Natural killer cell (primary cell): Measurements from ENCODE around the gene KSR2. TPM values are rescaled to one million over a fixed set of nuclear protein-coding genes. Genes with fewer than 3 reads are reported as not detected.
A peak's percentile ranks its signal among the peaks of the same experiment; 100 is the strongest.

Experiments
- ATAC-seq, 3 donors: fragments of 150-1000 bp in 2 of 3; fragments of 200-7000 bp in 1 of 3; cut with Tn5 transposase; 1 replicate in 1 of 3; 2 replicates in 2 of 3; pipeline ENCODE4 v1.10.0; 2021; ENCODE audit warnings: mild to moderate bottlenecking in 2 of 3, moderate library complexity in 2 of 3
- DNase-seq, 2 donors: peaks; one replicate each; pipeline versions ENCODE4 v3.0.0 to v3.0.0-alpha.2; 2013 to 2021; ENCODE audit warnings: mixed read lengths in 1 of 2
- H3K27ac ChIP-seq: one replicate; pipeline ENCODE4 v1.5.1; 2013; ENCODE audit warnings: mild to moderate bottlenecking, low read length
- H3K27me3 ChIP-seq: one replicate; pipeline ENCODE4 v1.6.1; 2013; ENCODE audit warnings: low read length; ENCODE audit not compliant: control insufficient read depth, insufficient read depth
- H3K36me3 ChIP-seq: one replicate; pipeline ENCODE4 v1.6.1; 2013; ENCODE audit warnings: low read length; ENCODE audit not compliant: control insufficient read depth, insufficient read depth
- H3K4me1 ChIP-seq: one replicate; pipeline ENCODE4 v1.6.1; 2013; ENCODE audit warnings: low read length; ENCODE audit not compliant: control insufficient read depth, insufficient read depth
- H3K4me3 ChIP-seq: one replicate; pipeline ENCODE4 v1.5.1; 2013; ENCODE audit warnings: low read length
- H3K9me3 ChIP-seq: one replicate; pipeline ENCODE4 v1.6.1; 2013; ENCODE audit warnings: low read length; ENCODE audit not compliant: control insufficient read depth, insufficient read depth
- H3K27ac Mint-ChIP-seq, 2 donors: one replicate each; pipeline ENCODE4 v1.8.0; 2022; ENCODE audit warnings: mild to moderate bottlenecking in 2 of 2, mixed read lengths in 2 of 2, moderate library complexity in 1 of 2
- H3K27me3 Mint-ChIP-seq, 2 donors: one replicate each; pipeline ENCODE4 v1.8.0; 2022; ENCODE audit warnings: low read depth in 2 of 2, mixed read lengths in 2 of 2
- H3K36me3 Mint-ChIP-seq: one replicate; pipeline ENCODE4 v1.8.0; 2022; ENCODE audit warnings: mixed read lengths
- H3K4me1 Mint-ChIP-seq, 2 donors: one replicate each; pipeline ENCODE4 v1.8.0; 2022; ENCODE audit warnings: mixed read lengths in 2 of 2
- H3K4me3 Mint-ChIP-seq: one replicate; pipeline ENCODE4 v1.8.0; 2022; ENCODE audit warnings: mild to moderate bottlenecking, moderate library complexity, mixed read lengths
- H3K9me3 Mint-ChIP-seq, 2 donors: one replicate each; pipeline ENCODE4 v1.8.0; 2022; ENCODE audit warnings: mixed read lengths in 2 of 2
- CTCF ChIP-seq: fragments of 200-600 bp; IDR thresholded peaks from one replicate; pipeline ENCODE4 v1.8.0; 2022; ENCODE audit warnings: antibody characterized with exemption
- WGBS: methylation state at CpG from one replicate; pipeline ENCODE4 v1.1.7; 2013; ENCODE audit warnings: missing lambda C conversion rate; ENCODE audit not compliant: insufficient coverage; 5-methylcytosine and 5-hydroxymethylcytosine counted together
- intact Hi-C: fragments of 100-400 bp; cut with micrococcal nuclease; formaldehyde crosslinking; loops from one replicate; pipeline ENCODE4 v1.14.2; 2022
- total RNA-seq, 4 donors: library from RNA; stranded (reverse); fragments of 120-200 nt in 1 of 4; gene quantifications; one replicate each; pipeline versions ENCODE4 v1.2.3 to v1.2.4, GENCODE V29; 2013 to 2022

The KSR2 gene
- total RNA-seq, 3 donors from 2014 or later (not counting 1 experiment from before 2014, with no cell fraction given): not detected

GRCh38 chr12:117972301-117972700 lies 3.5 kb upstream of the KSR2 start:
- H3K9me3 Mint-ChIP-seq: no peaks in the 10 kb centered on the region
- Histone ChIP-seq H3K27me3 (peaks cover 7% of the 10 kb centered on the region), H3K27ac (no peak overlapping the region), H3K9me3 (no peaks in the 10 kb centered on the region), H3K4me1 (no peaks in the 10 kb centered on the region), H3K4me3 (no peak overlapping the region), H3K36me3 (no peaks in the 10 kb centered on the region)
- H3K4me3 Mint-ChIP-seq: no peak overlapping the region
- intact Hi-C loops: no loop called here
- DNase-seq (no peak), ATAC-seq (no peak)
- H3K4me1 Mint-ChIP-seq: no peaks in the 10 kb centered on the region
- TF ChIP-seq CTCF: no peak
- peaks cover 30 to 41% of the 10 kb centered on the region in 2 donors for H3K27me3 Mint-ChIP-seq
- H3K27ac Mint-ChIP-seq: no peak overlapping the region
- peaks cover 12% of the 10 kb centered on the region for H3K36me3 Mint-ChIP-seq
- WGBS: 82% methylated on average over 2 of the region's 2 CpGs

- DNase-seq (no peak), ATAC-seq (no peak)
- no peaks in the 10 kb centered on the region for H3K4me1 ChIP-seq
- H3K36me3 ChIP-seq: no peaks in the 10 kb centered on the region
- no peaks in the 10 kb centered on the region for H3K9me3 ChIP-seq
- WGBS: 93% methylated on average over 3 of the region's 4 CpGs
- intact Hi-C loops: no loop called here
- Mint-ChIP-seq H3K27ac (no peak overlapping the region), H3K9me3 (no peaks in the 10 kb centered on the region), H3K36me3 (peaks cover 12% of the 10 kb centered on the region), H3K27me3 (peaks cover 45 to 61% of the 10 kb centered on the region in 2 donors), H3K4me1 (no peaks in the 10 kb centered on the region), H3K4me3 (no peak overlapping the region)
- H3K27ac ChIP-seq: no peak overlapping the region
- no peak for TF ChIP-seq CTCF
- peaks cover 9% of the 10 kb centered on the region for H3K27me3 ChIP-seq
- H3K4me3 ChIP-seq: no peak overlapping the region
Measured at GRCh38 chr12:117970334-117970733, 1.5 kb upstream of the KSR2 start.

DNA sequence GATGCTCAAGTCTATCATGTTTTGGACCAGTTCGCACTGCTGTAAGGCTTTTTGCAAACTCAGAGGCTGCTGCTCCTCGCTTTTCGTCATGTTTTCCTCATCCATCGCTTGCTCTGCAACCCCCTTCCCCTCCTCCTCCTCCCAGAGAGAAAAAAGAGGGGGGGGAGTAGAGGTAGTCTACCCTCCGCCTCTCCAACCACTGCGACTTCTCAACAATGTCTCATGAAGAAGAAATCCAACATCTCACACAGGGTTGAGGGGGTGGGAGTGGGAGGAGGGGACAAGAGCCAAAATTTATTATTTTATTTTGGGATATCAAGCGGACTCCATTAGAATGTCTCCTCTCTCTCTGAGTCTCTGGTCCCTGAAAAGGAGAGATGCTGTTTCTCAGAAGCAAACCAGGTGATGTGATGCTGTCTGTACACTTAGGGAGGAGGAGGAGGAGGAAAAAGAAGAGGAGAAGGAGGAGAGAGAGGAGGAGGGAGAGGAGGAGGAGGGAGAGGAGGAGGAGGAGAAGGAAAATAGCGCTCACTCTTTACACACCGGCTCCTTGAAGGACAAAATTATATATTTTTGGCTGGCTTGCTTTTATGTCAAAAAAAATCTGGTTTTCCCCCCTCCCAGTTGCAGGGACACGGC lies 520 bp downstream of the KSR2 start:
- Mint-ChIP-seq H3K9me3 (no peaks in the 10 kb centered on the region), H3K36me3 (peaks cover 12% of the 10 kb centered on the region), H3K4me1 (no peaks in the 10 kb centered on the region), H3K4me3 (no peak overlapping the region), H3K27me3 (peaks cover 52 to 61% of the 10 kb centered on the region in 2 donors), H3K27ac (no peak overlapping the region)
- no peak for ATAC-seq
- Histone ChIP-seq H3K27me3 (peaks cover 9% of the 10 kb centered on the region), H3K9me3 (no peaks in the 10 kb centered on the region), H3K27ac (no peak overlapping the region), H3K36me3 (no peaks in the 10 kb centered on the region), H3K4me1 (no peaks in the 10 kb centered on the region), H3K4me3 (no peak overlapping the region)
- intact Hi-C loops: no loop called here
- 7% methylated on average over 5 of the region's 10 CpGs for WGBS
- no peak for DNase-seq
- no peak for TF ChIP-seq CTCF

- WGBS: 25% methylated on average over 6 of the region's 12 CpGs
- Histone ChIP-seq H3K4me1 (no peaks in the 10 kb centered on the region), H3K4me3 (no peak overlapping the region), H3K27me3 (peaks cover 9% of the 10 kb centered on the region), H3K36me3 (no peaks in the 10 kb centered on the region), H3K9me3 (no peaks in the 10 kb centered on the region), H3K27ac (no peak overlapping the region)
- no peak for TF ChIP-seq CTCF
- H3K27me3 Mint-ChIP-seq: peaks cover 51 to 57% of the 10 kb centered on the region in 2 donors
- no peak overlapping the region for H3K27ac Mint-ChIP-seq
- intact Hi-C loops: no loop called here
- H3K36me3 Mint-ChIP-seq: peaks cover 12% of the 10 kb centered on the region
- H3K4me1 Mint-ChIP-seq: no peaks in the 10 kb centered on the region
- ATAC-seq (no peak), DNase-seq (no peak)
- peak overlapping the region; percentile 15 for H3K4me3 Mint-ChIP-seq
- H3K9me3 Mint-ChIP-seq: no peaks in the 10 kb centered on the region
Measured at GRCh38 chr12:117967512-117967911, 1.3 kb downstream of the KSR2 start.
